Activated naive CD4-positive, alpha-beta T cell treated with anti-CD3 and anti-CD28 coated beads, Interleukin-2, amount 10 ng/mL, durations not matched to agents 7 days and 5 days (primary cell): ENCODE data around the gene KCNF1.

Experiments
- CTCF ChIA-PET: fragments of 350-600 bp; sonication (Branson Sonifier 250); formaldehyde crosslinking; loops from one replicate; lab custom pipeline; 2021; ENCODE audit warnings: antibody characterized with exemption; lab: Charles Lee
- DNase-seq: peaks from one replicate; pipeline ENCODE4 v3.0.0-alpha.2; 2020
- H3K27ac Mint-ChIP-seq: one replicate; pipeline ENCODE4 v1.8.0; 2021; ENCODE audit warnings: mild to moderate bottlenecking, moderate library complexity, mixed read lengths
- H3K27me3 Mint-ChIP-seq: one replicate; pipeline ENCODE4 v1.8.0; 2021; ENCODE audit warnings: mild to moderate bottlenecking, mixed read lengths
- H3K36me3 Mint-ChIP-seq: one replicate; pipeline ENCODE4 v1.8.0; 2021; ENCODE audit warnings: mixed read lengths
- H3K4me1 Mint-ChIP-seq: one replicate; pipeline ENCODE4 v1.8.0; 2021; ENCODE audit warnings: mixed read lengths
- H3K4me3 Mint-ChIP-seq: one replicate; pipeline ENCODE4 v1.8.0; 2021; ENCODE audit warnings: mild to moderate bottlenecking, moderate library complexity, mixed read lengths
- H3K9me3 Mint-ChIP-seq: one replicate; pipeline ENCODE4 v1.8.0; 2021; ENCODE audit warnings: mixed read lengths

The KCNF1 gene

DNA sequence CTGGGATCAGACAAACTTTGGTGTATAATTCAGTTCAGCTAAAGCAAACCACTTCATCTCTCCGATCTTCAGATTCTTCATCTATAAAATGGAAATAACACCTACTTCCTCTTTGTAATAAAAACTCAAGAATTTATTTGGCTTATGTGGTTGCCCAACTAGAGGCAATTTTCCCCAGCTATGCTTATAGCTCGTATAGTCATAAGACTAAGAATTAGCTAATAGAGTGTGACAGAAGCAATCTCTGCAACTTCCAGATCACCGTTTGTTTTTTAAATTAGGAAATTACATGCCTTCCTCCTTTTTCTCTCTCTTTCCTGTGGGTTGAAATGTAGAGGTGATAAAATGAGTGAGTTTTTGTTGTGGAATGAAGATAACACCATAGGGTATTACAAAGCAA is 35.3 kb upstream of the KCNF1 start:
- DNase-seq: no peak
- Mint-ChIP-seq H3K4me3 (no peak overlapping the region), H3K9me3 (peaks cover 2% of the 10 kb centered on the region), H3K27ac (no peak overlapping the region), H3K36me3 (peaks cover 2% of the 10 kb centered on the region), H3K4me1 (no peaks in the 10 kb centered on the region), H3K27me3 (peaks cover 33% of the 10 kb centered on the region)
- CTCF ChIA-PET: interaction anchor here (0.7 kb wide), 1 partner anchor 34 kb away, joined by 3 read pairs; no protein-coding TSS in a partner anchor

- Mint-ChIP-seq H3K4me1 (no peaks in the 10 kb centered on the region), H3K4me3 (no peak overlapping the region), H3K36me3 (peaks cover 2% of the 10 kb centered on the region), H3K9me3 (peaks cover 2% of the 10 kb centered on the region), H3K27ac (no peak overlapping the region), H3K27me3 (peaks cover 33% of the 10 kb centered on the region)
- CTCF ChIA-PET: interaction anchor here (0.7 to 1.6 kb wide), 2 partner anchors 13 to 33 kb away, joined by 3 read pairs; no protein-coding TSS in a partner anchor
- no peak for DNase-seq
Measured at GRCh38 chr2:10876963-10877362, 34.8 kb upstream of the KCNF1 start.

GRCh38 chr2:10877651-10878111 is 34.1 kb upstream of the KCNF1 start:
- no peaks in the 10 kb centered on the region for H3K9me3 Mint-ChIP-seq
- H3K27me3 Mint-ChIP-seq: peaks cover 28% of the 10 kb centered on the region
- DNase-seq: no peak

GRCh38 chr2:10878268-10878915 is 33.3 kb upstream of the KCNF1 start:
- Mint-ChIP-seq H3K4me1 (no peaks in the 10 kb centered on the region), H3K4me3 (no peak overlapping the region), H3K27ac (no peak overlapping the region), H3K27me3 (peaks cover 30% of the 10 kb centered on the region), H3K9me3 (no peaks in the 10 kb centered on the region), H3K36me3 (no peaks in the 10 kb centered on the region)
- CTCF ChIA-PET: interaction anchor here (1.6 kb wide), 1 partner anchor 11 kb away, joined by 3 read pairs; no protein-coding TSS in a partner anchor
- no peak for DNase-seq

More at GRCh38 chr2:10877651-10878111, 34.1 kb upstream of the KCNF1 start:
- Mint-ChIP-seq H3K27ac (no peak overlapping the region), H3K4me1 (no peaks in the 10 kb centered on the region), H3K36me3 (no peaks in the 10 kb centered on the region), H3K4me3 (no peak overlapping the region)
- CTCF ChIA-PET: interaction anchor here (1.6 kb wide), 1 partner anchor 12 kb away, joined by 3 read pairs; no protein-coding TSS in a partner anchor

GRCh38 chr2:10879159-10879558 is 32.6 kb upstream of the KCNF1 start:
- Mint-ChIP-seq H3K27me3 (peaks cover 29% of the 10 kb centered on the region), H3K36me3 (no peaks in the 10 kb centered on the region), H3K4me1 (no peaks in the 10 kb centered on the region), H3K4me3 (no peak overlapping the region), H3K9me3 (no peaks in the 10 kb centered on the region), H3K27ac (no peak overlapping the region)
- DNase-seq: no peak
- CTCF ChIA-PET: interaction anchor here (0.9 kb wide), 1 partner anchor 47 kb away, joined by 3 read pairs; no protein-coding TSS in a partner anchor

- Mint-ChIP-seq H3K4me3 (no peak overlapping the region), H3K4me1 (no peaks in the 10 kb centered on the region), H3K36me3 (no peaks in the 10 kb centered on the region), H3K27me3 (peaks cover 26% of the 10 kb centered on the region), H3K27ac (no peak overlapping the region), H3K9me3 (no peaks in the 10 kb centered on the region)
- DNase-seq: no peak
- CTCF ChIA-PET: interaction anchor here (0.9 kb wide), 1 partner anchor 48 kb away, joined by 3 read pairs; no protein-coding TSS in a partner anchor
Measured at GRCh38 chr2:10879624-10880585, 31.8 kb upstream of the KCNF1 start.

GRCh38 chr2:10880586-10881321 is 31.0 kb upstream of the KCNF1 start:
- Mint-ChIP-seq H3K27me3 (peaks cover 25% of the 10 kb centered on the region), H3K9me3 (no peaks in the 10 kb centered on the region), H3K27ac (no peak overlapping the region), H3K4me3 (no peak overlapping the region), H3K36me3 (no peaks in the 10 kb centered on the region), H3K4me1 (no peaks in the 10 kb centered on the region)
- DNase-seq: no peak
- CTCF ChIA-PET: no interaction called here

- no peaks in the 10 kb centered on the region for H3K4me1 Mint-ChIP-seq
- no peak overlapping the region for H3K4me3 Mint-ChIP-seq
- DNase-seq: no peak
- no peaks in the 10 kb centered on the region for H3K36me3 Mint-ChIP-seq
- peaks cover 24% of the 10 kb centered on the region for H3K27me3 Mint-ChIP-seq
- no peaks in the 10 kb centered on the region for H3K9me3 Mint-ChIP-seq
- CTCF ChIA-PET: interaction anchor here (1.9 kb wide), 1 partner anchor 50 kb away, joined by 5 read pairs; no protein-coding TSS in a partner anchor
- no peak overlapping the region for H3K27ac Mint-ChIP-seq
Measured at GRCh38 chr2:10882568-10882967, 29.2 kb upstream of the KCNF1 start.

GRCh38 chr2:10883066-10883465 is 28.7 kb upstream of the KCNF1 start:
- Mint-ChIP-seq H3K4me3 (no peak overlapping the region), H3K27me3 (peaks cover 21% of the 10 kb centered on the region), H3K36me3 (no peaks in the 10 kb centered on the region), H3K27ac (no peak overlapping the region), H3K4me1 (no peaks in the 10 kb centered on the region), H3K9me3 (no peaks in the 10 kb centered on the region)
- CTCF ChIA-PET: interaction anchor here (1.9 kb wide), 1 partner anchor 50 kb away, joined by 5 read pairs; no protein-coding TSS in a partner anchor
- no peak for DNase-seq

DNA sequence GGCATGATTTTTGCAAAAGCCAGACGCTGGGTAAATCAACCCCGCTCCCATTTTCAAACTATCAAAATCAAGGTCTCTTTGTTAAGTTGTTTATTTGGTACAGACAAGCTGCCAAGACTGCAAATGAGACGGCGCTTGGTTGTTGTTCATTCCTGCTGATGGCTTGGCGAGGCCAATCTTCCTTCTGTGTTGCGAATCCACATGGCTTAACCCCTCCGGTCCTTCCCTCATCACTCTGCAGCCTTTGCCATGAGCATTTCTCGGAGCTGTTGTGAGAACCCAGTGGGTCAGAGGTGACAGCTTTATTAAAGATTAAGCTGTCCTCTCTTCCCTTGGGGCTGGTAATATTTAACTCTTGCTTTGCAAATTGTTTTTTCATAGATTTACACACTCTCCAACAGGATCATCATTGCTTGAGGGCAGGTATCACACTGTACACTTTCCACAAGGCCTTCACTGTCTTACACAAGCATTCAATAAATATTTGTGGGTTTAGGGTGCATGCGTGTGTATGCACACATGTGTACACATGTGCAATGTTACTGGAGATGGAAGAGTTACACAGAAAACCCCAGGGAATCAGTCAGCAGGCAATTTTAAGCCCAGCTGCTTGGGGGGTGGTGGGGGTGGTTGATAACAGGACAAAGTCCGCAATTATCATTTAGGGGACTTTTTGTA is 27.8 kb upstream of the KCNF1 start:
- DNase-seq: no peak

GRCh38 chr2:10884574-10884975 is 27.2 kb upstream of the KCNF1 start:
- H3K27me3 Mint-ChIP-seq: peaks cover 14% of the 10 kb centered on the region
- no peaks in the 10 kb centered on the region for H3K4me1 Mint-ChIP-seq
- CTCF ChIA-PET: no interaction called here
- H3K27ac Mint-ChIP-seq: no peak overlapping the region
- no peak overlapping the region for H3K4me3 Mint-ChIP-seq
- DNase-seq: no peak
- H3K36me3 Mint-ChIP-seq: no peaks in the 10 kb centered on the region
- no peaks in the 10 kb centered on the region for H3K9me3 Mint-ChIP-seq

More for the DNA sequence above, 27.8 kb upstream of the KCNF1 start:
- H3K27me3 Mint-ChIP-seq: peaks cover 17% of the 10 kb centered on the region
- no peaks in the 10 kb centered on the region for H3K36me3 Mint-ChIP-seq
- no peaks in the 10 kb centered on the region for H3K4me1 Mint-ChIP-seq
- no peaks in the 10 kb centered on the region for H3K9me3 Mint-ChIP-seq
- H3K27ac Mint-ChIP-seq: no peak overlapping the region
- CTCF ChIA-PET: interaction anchor here (1.9 kb wide), 1 partner anchor 51 kb away, joined by 5 read pairs; no protein-coding TSS in a partner anchor
- H3K4me3 Mint-ChIP-seq: no peak overlapping the region

DNA sequence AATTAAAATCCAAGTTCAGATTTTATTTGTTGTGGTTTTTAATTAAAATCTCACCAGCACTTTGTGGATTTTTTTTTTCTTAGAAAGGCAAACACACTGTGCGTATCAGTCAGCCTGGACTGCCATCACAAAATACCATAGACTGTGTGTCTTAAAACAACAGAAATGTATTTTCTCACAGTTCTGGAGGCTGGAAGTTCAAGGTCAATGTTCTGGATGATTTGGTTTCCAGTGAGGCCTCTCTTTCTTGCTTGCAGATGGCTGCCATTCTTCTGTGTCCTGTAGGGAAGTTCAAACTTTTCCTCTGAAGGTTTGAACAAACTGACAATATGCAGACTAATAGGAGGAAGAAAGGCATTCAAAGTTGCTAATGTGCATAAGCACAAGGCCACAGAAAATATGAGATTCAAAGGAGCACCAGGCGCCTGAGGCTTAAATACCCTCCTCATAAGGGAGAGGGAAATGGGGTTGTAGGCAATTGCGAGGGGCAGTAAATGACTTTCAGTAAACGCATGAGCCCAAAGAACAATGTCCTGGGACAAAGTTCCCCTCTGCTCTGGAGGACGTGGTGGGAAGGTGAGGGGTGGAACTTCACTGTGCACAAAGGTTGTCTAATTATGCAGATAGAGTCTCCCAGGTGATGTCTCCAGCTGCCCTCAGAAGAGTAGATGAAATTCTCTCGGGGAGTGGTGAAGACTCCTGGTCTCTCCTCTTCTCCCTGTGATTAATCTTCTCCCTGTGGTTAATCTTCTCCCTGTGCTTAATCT is 26.5 kb upstream of the KCNF1 start:
- Mint-ChIP-seq H3K36me3 (no peaks in the 10 kb centered on the region), H3K27me3 (peaks cover 14% of the 10 kb centered on the region), H3K4me3 (no peak overlapping the region), H3K4me1 (no peaks in the 10 kb centered on the region), H3K9me3 (no peaks in the 10 kb centered on the region), H3K27ac (no peak overlapping the region)
- CTCF ChIA-PET: no interaction called here
- no peak for DNase-seq
